Gastrocnemius medialis (tissue), 4 donors: ENCODE results near the gene PGM2L1.

Experiments used
- POLR2A ChIP-seq, 2 donors: fragments of 450-650 bp; IDR thresholded peaks; one replicate each; pipeline ENCODE4 v1.6.1; 2017; ENCODE audit warnings: antibody characterized with exemption in 2 of 2, mild to moderate bottlenecking in 2 of 2, moderate library complexity in 2 of 2
- TF ChIP-seq, protein P1 (sequence below), 5 experiments: fragments of 450-650 bp in 3 of 5; fragments of 200-600 bp in 2 of 5; sonication (generic) in 2 of 5; IDR thresholded peaks in 4 of 5; conservative IDR thresholded peaks in 1 of 5; 1 replicate in 4 of 5; 2 replicates in 1 of 5; pipeline ENCODE4 v1.5.1; 2016 to 2019; ENCODE audit warnings: antibody characterized with exemption in 5 of 5, mild to moderate bottlenecking in 3 of 5, moderate library complexity in 3 of 5

DNA sequence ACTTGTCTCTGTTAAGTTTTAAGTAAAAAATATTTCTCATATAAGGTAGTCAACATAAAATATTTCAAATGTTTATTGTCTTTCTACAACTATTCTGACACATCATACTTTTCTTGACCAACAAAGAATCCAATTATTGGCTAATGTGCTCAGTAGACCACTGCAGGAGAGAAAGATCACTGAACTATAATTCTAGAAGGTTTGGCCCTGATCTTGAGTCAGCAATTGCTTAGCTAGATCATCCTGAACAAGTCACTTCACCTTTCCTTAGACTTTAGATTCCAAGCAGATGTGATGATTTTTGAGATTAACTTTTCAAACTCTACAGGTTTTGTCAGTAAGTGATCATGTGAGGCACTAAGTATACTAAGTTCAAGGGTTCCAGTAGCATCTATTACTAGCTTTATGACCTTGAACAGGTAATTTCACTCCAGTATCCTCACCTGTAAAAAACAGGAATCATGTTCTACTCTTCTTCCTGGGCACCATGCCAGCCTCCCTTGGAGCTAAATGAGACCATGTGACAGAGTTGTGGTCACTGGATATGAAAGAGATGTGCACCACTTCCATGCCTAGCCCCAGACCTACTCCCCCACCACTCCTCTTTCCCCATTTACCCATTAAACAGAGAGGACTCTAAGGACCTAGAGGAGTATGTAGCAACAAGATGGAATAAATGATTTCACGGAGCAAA, 17.3 kb downstream of the PGM2L1 start:
- TF ChIP-seq, protein P1, sequence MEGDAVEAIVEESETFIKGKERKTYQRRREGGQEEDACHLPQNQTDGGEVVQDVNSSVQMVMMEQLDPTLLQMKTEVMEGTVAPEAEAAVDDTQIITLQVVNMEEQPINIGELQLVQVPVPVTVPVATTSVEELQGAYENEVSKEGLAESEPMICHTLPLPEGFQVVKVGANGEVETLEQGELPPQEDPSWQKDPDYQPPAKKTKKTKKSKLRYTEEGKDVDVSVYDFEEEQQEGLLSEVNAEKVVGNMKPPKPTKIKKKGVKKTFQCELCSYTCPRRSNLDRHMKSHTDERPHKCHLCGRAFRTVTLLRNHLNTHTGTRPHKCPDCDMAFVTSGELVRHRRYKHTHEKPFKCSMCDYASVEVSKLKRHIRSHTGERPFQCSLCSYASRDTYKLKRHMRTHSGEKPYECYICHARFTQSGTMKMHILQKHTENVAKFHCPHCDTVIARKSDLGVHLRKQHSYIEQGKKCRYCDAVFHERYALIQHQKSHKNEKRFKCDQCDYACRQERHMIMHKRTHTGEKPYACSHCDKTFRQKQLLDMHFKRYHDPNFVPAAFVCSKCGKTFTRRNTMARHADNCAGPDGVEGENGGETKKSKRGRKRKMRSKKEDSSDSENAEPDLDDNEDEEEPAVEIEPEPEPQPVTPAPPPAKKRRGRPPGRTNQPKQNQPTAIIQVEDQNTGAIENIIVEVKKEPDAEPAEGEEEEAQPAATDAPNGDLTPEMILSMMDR (IDR thresholded peaks at IDR 0.05 in 4 of 5, conservative IDR thresholded peaks at IDR 0.05 in 1 of 5), result no peak
- no peak for TF ChIP-seq POLR2A (IDR thresholded peaks at IDR 0.05)
